SK-N-SH treated with all-trans-retinoic acid at 6 μM for 48 hours (cell line): ENCODE measurements around the gene PGM5.

Experiments used
- ATAC-seq: fragments of 200-7000 bp; cut with Tn5 transposase; 3 replicates; pipeline ENCODE4 v1.9.1; 2020; ENCODE audit warnings: mild to moderate bottlenecking, moderate library complexity
- ARNTL ChIP-seq: fragments of 450-650 bp; formaldehyde crosslinking; IDR thresholded peaks from 2 replicates; pipeline ENCODE4 v1.5.0; 2020; ENCODE audit warnings: low read depth, mild to moderate bottlenecking, moderate library complexity, borderline replicate concordance
- BACH2 ChIP-seq: fragments of 250-450 bp; sonication (Bioruptor Pico); IDR thresholded peaks from 2 replicates; pipeline ENCODE4 v1.9.0; 2021; ENCODE audit warnings: mild to moderate bottlenecking, borderline replicate concordance
- CREB5 ChIP-seq: fragments of 250-450 bp; sonication (Bioruptor Pico); IDR thresholded peaks from 2 replicates; pipeline ENCODE4 v1.5.1; 2020; ENCODE audit warnings: low read depth, mild to moderate bottlenecking, moderate library complexity
- CSDC2 ChIP-seq: fragments of 250-450 bp; sonication (Bioruptor Pico); IDR thresholded peaks from 2 replicates; pipeline ENCODE4 v1.5.0; 2020; ENCODE audit warnings: mild to moderate bottlenecking, moderate library complexity
- CSRNP3 ChIP-seq: fragments of 250-450 bp; sonication (Bioruptor Pico); IDR thresholded peaks from 2 replicates; pipeline ENCODE4 v1.5.1; 2021; ENCODE audit warnings: mild to moderate bottlenecking, moderate library complexity
- ESRRG ChIP-seq: fragments of 250-450 bp; sonication (Bioruptor Pico); IDR thresholded peaks from 2 replicates; pipeline ENCODE4 v1.6.1; 2021; ENCODE audit warnings: mild to moderate bottlenecking
- GLIS3 ChIP-seq: fragments of 250-450 bp; sonication (Bioruptor Pico); IDR thresholded peaks from 2 replicates; pipeline ENCODE4 v1.5.0; 2020; ENCODE audit warnings: mild to moderate bottlenecking, moderate library complexity
- ISL1 ChIP-seq: fragments of 250-450 bp; sonication (Bioruptor Pico); IDR thresholded peaks from 2 replicates; pipeline ENCODE4 v2.1.2; 2022; ENCODE audit warnings: mild to moderate bottlenecking, moderate library complexity
- OSR1 ChIP-seq: fragments of 250-450 bp; sonication (Bioruptor Pico); IDR thresholded peaks from 2 replicates; pipeline ENCODE4 v1.8.0; 2022; ENCODE audit warnings: moderate library complexity, mild to moderate bottlenecking, inconsistent platforms
- PATZ1 ChIP-seq: fragments of 250-450 bp; sonication (Bioruptor Pico); IDR thresholded peaks from 2 replicates; pipeline ENCODE4 v1.8.0; 2020; ENCODE audit warnings: mild to moderate bottlenecking, moderate library complexity, borderline replicate concordance
- POU6F1 ChIP-seq: fragments of 250-450 bp; sonication (Bioruptor Pico); IDR thresholded peaks from 2 replicates; pipeline ENCODE4 v1.8.0; 2021; ENCODE audit warnings: low read depth, mild to moderate bottlenecking, moderate library complexity, borderline replicate concordance
- PPARA ChIP-seq: fragments of 250-450 bp; sonication (Bioruptor Pico); IDR thresholded peaks from 2 replicates; pipeline ENCODE4 v1.5.0; 2020; ENCODE audit warnings: mild to moderate bottlenecking, borderline replicate concordance
- RARB ChIP-seq: fragments of 250-450 bp; sonication (Bioruptor Pico); IDR thresholded peaks from 2 replicates; pipeline ENCODE4 v1.8.0; 2021; ENCODE audit warnings: mild to moderate bottlenecking, moderate library complexity
- TCF4 ChIP-seq: fragments of 250-450 bp; sonication (Bioruptor Pico); IDR thresholded peaks from 2 replicates; pipeline ENCODE4 v1.8.0; 2021; ENCODE audit warnings: mild to moderate bottlenecking, moderate library complexity, borderline replicate concordance
- TOX ChIP-seq: fragments of 250-450 bp; sonication (Bioruptor Pico); IDR thresholded peaks from 2 replicates; pipeline ENCODE4 v1.8.0; 2021; ENCODE audit warnings: mild to moderate bottlenecking, moderate library complexity, borderline replicate concordance
- TSHZ2 ChIP-seq: fragments of 250-450 bp; sonication (Bioruptor Pico); IDR thresholded peaks from 2 replicates; pipeline ENCODE4 v1.5.0; 2020; ENCODE audit warnings: mild to moderate bottlenecking, moderate library complexity
- ZC3H10 ChIP-seq: fragments of 250-450 bp; sonication (Bioruptor Pico); IDR thresholded peaks from 2 replicates; pipeline ENCODE4 v1.5.1; 2021; ENCODE audit warnings: mild to moderate bottlenecking, moderate library complexity
- ZFP30 ChIP-seq: fragments of 450-650 bp; formaldehyde crosslinking; IDR thresholded peaks from 2 replicates; pipeline ENCODE4 v1.5.0; 2022; ENCODE audit warnings: mild to moderate bottlenecking, moderate library complexity
- ZNF565 ChIP-seq: fragments of 450-650 bp; formaldehyde crosslinking; conservative IDR thresholded peaks from 2 replicates; pipeline ENCODE4 v1.5.0; 2020; ENCODE audit warnings: low read depth, mild to moderate bottlenecking, moderate library complexity
- ZNF70 ChIP-seq: fragments of 450-650 bp; formaldehyde crosslinking; IDR thresholded peaks from 2 replicates; pipeline ENCODE4 v1.5.0; 2020; ENCODE audit warnings: mild to moderate bottlenecking, moderate library complexity
- ZNF8 ChIP-seq: fragments of 450-650 bp; formaldehyde crosslinking; IDR thresholded peaks from 2 replicates; pipeline ENCODE4 v1.5.0; 2020; ENCODE audit warnings: mild to moderate bottlenecking, moderate library complexity

PGM5 gene

GRCh38 chr9:68488126-68488525 is 131.7 kb downstream of the PGM5 start:
- ATAC-seq, result no peak
- TF ChIP-seq PPARA (CRISPR knock-in tag) (no peak), CREB5 (no peak), PATZ1 (CRISPR knock-in tag) (no peak), BACH2 (CRISPR knock-in tag) (no peak), ZNF565 (no peak), OSR1 (CRISPR knock-in tag) (no peak), ZNF8 (no peak), TOX (no peak), TCF4 (CRISPR knock-in tag) (no peak), GLIS3 (CRISPR knock-in tag) (no peak)

GRCh38 chr9:68489646-68490045 is 133.2 kb downstream of the PGM5 start:
- no peak for ATAC-seq

GRCh38 chr9:68492806-68493205 is 136.4 kb downstream of the PGM5 start:
- no peak for ATAC-seq
- TF ChIP-seq TOX (no peak), CSRNP3 (no peak), PPARA (CRISPR knock-in tag) (no peak), BACH2 (CRISPR knock-in tag) (no peak), OSR1 (CRISPR knock-in tag) (no peak), ZNF8 (no peak), ISL1 (no peak), ZNF70 (no peak), CSDC2 (CRISPR knock-in tag) (no peak), RARB (CRISPR knock-in tag) (no peak), TCF4 (CRISPR knock-in tag) (no peak), ARNTL (CRISPR knock-in tag) (no peak), ESRRG (no peak), TSHZ2 (CRISPR knock-in tag) (no peak), ZC3H10 (CRISPR knock-in tag) (no peak), ZNF565 (no peak), GLIS3 (CRISPR knock-in tag) (no peak), ZFP30 (no peak)

More at GRCh38 chr9:68489646-68490045, 133.2 kb downstream of the PGM5 start:
- TF ChIP-seq ZC3H10 (CRISPR knock-in tag) (no peak), CSDC2 (CRISPR knock-in tag) (no peak)

GRCh38 chr9:68493541-68493940 is 137.1 kb downstream of the PGM5 start:
- TF ChIP-seq CSDC2 (CRISPR knock-in tag), result no peak
- TF ChIP-seq POU6F1 (CRISPR knock-in tag), result no peak
- TF ChIP-seq TCF4 (CRISPR knock-in tag), result no peak
- TF ChIP-seq CSRNP3, result no peak
- TF ChIP-seq BACH2 (CRISPR knock-in tag), result no peak
- TF ChIP-seq CREB5, result no peak
- no peak for TF ChIP-seq OSR1 (CRISPR knock-in tag)
- no peak for TF ChIP-seq PATZ1 (CRISPR knock-in tag)
- no peak for ATAC-seq
